Measurements from ENCODE around the gene ZGLP1.

The ZGLP1 gene

DNA sequence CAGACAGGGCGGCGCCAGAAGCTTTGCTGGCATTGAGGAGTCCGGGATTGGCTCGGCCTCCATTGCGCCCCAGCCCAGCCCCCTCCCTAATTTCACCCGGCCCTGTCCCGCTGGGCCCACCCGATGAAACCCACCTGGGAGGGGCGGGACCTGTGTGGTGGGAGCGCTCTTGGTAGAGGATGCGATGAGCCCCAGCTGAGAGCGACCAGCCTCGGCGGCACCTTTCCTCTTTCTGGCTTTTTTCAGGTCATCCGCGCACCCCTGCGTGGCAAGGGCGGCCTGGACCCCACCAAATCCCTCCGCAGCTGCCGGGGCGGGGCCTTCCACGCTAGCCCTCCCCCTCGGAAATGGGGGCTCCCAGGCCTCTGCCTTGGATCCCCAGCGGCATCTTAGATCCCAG, at the start of gene ZGLP1:
ZGLP1 (minus strand) TSS at position 393 of the 400 bp plus-strand sequence.
- DNase-seq (ENCODE audit: low read depth): no peak
- TF ChIP-seq, protein P1, sequence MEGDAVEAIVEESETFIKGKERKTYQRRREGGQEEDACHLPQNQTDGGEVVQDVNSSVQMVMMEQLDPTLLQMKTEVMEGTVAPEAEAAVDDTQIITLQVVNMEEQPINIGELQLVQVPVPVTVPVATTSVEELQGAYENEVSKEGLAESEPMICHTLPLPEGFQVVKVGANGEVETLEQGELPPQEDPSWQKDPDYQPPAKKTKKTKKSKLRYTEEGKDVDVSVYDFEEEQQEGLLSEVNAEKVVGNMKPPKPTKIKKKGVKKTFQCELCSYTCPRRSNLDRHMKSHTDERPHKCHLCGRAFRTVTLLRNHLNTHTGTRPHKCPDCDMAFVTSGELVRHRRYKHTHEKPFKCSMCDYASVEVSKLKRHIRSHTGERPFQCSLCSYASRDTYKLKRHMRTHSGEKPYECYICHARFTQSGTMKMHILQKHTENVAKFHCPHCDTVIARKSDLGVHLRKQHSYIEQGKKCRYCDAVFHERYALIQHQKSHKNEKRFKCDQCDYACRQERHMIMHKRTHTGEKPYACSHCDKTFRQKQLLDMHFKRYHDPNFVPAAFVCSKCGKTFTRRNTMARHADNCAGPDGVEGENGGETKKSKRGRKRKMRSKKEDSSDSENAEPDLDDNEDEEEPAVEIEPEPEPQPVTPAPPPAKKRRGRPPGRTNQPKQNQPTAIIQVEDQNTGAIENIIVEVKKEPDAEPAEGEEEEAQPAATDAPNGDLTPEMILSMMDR (IDR thresholded peaks at IDR 0.05; ENCODE audit: control insufficient read depth, extremely low read depth, insufficient read depth): no peak
- no peak within 1 kb of the TSS for H3K4me3 ChIP-seq (ENCODE audit: low read depth, low read length)

DNA sequence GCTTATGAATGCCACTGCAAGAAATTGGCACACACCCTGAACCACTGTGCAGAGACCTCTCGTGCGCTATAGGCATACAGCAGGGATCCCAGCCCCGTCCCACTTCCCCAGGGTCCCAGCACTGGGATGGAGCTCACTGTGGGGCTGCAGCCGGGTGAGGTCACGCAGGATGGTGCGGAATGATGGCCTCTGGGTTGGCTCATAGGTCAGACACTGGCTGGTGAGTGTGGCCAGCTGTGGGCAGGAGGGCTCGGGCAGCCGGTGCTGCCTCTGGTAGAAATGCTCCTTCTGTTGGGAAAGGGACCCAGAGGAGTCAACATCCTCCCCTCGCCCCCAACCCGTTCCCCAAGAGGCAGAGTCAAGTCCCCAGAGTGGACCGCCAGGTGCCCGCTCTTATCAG, 46.8 kb upstream of the ZGLP1 start:
- TF ChIP-seq, protein P1 (IDR thresholded peaks at IDR 0.05; ENCODE audit: control insufficient read depth, extremely low read depth, insufficient read depth): no peak
- H3K4me3 ChIP-seq (ENCODE audit: low read depth, low read length): no peak overlapping the region
- no peak for DNase-seq (ENCODE audit: low read depth)

DNA sequence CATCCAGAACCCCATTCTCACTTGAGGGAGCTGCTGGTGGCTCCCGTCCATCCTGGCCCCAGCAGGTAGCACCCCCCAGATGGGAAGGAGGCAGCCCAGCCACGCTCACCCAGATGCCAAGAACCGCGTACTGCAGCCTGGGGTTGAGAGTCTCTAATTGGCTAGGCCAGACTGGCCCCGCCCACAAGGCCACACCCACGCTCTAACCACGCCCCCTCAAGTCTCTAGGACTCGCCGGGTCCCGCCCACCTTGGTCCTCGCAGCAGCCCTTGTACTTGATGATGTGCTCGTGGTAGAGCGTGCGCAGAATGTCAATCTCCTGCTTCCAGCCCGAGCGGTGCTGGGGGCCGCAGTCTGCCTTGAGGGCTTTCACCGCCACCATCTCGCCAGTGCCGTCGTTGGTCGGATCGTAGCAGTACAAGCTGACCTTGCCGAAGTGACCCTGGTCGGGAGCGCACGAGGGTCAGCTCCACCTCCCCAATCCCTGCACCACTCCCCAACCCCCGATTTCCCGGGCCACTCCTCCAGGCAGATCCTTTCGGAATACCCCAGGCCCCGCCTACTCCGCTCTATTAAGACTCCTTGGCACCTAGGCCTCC, 44.3 kb upstream of the ZGLP1 start:
- H3K4me3 ChIP-seq (ENCODE audit: low read depth, low read length): no peak overlapping the region
- TF ChIP-seq, protein P1 (IDR thresholded peaks at IDR 0.05; ENCODE audit: control insufficient read depth, extremely low read depth, insufficient read depth): no peak
- DNase-seq (ENCODE audit: low read depth): no peak

DNA sequence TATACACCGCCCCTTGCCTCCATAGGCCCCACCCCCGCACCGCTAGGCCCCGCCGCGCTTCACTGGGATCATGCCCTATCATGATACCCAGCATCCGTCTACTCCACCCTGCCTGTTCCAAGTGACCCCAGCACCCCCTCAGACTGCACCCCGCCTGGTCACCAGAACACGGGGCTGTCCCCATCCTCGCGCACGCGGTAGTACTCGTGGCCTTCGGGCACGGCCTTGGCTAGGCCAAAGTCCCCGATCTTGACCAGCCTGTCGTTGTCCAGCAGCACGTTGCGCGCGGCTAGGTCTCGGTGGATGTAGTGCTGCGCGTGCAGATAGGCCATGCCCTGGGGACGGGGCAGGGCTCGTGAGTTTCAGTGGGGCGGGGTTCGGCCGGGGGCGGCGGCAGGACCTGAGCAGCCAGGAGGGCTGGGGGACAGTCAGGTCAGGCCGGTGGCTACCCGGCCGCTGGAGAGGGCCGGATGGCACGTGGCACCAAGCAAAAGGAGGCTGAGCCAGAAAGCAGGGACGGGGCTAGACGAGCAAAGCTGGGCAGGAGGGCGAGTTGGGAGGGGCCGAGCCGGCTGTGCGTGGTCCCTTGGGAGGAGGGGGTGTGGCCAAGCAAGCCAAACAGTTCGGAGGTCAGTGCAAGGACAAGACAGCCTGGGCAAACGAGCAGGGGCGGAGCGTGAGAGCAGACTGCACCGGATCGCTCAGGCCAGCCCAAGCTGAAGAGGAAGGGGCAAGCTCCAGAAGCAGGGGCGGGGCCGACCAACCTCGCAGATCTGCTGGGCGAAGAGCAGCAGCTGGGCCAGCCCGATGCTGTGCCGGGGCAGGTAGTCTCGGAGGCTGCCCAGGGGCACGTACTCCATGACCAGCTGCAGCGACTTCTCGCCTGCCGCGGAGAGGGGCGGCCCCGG, 43.4 kb upstream of the ZGLP1 start:
- TF ChIP-seq, protein P1 (IDR thresholded peaks at IDR 0.05; ENCODE audit: control insufficient read depth, extremely low read depth, insufficient read depth): no peak
- no peak for DNase-seq (ENCODE audit: low read depth)
- H3K4me3 ChIP-seq (ENCODE audit: low read depth, low read length): no peak overlapping the region

DNA sequence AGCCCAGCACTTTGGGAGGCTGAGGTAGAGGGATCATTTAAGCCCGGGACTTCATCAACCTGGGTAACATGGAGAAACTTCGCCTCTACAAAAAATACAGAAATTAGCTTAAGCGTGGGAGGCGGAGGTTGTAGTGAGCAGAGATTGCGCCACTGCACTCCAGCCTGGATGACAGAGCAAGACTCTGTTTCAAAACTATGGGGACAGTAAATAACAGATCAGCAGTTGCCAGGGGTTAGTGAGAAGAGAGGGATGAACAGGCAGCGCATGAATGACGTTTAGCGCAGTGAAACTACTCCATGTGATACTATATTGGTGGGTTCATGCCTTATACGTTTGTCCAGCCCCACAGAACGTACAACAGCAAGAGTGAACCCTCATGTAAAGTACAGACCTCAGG, 36.9 kb upstream of the ZGLP1 start:
- no peak overlapping the region for H3K4me3 ChIP-seq (ENCODE audit: low read depth, low read length)
- TF ChIP-seq, protein P1 (IDR thresholded peaks at IDR 0.05; ENCODE audit: control insufficient read depth, extremely low read depth, insufficient read depth): no peak
- DNase-seq (ENCODE audit: low read depth): no peak

DNA sequence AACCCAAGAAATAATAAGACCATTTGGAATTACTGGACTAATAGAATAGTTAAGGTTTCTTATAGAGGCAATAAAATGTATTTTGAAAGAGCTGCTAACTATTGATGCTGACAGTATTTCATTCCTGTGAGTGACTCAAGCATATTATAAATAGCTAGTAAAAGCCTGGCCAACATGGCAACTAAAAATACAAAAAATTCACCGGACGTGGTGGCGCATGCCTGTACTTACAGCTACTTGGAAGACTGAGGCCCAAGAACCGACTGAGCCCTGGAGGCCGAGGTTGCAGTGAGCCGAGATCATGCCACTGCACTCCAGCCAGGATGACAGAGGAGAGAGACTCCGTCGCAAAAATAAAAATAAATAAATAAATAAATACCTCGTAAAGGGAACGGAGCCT, 35.2 kb upstream of the ZGLP1 start:
- no peak overlapping the region for H3K4me3 ChIP-seq (ENCODE audit: low read depth, low read length)
- TF ChIP-seq, protein P1 (IDR thresholded peaks at IDR 0.05; ENCODE audit: control insufficient read depth, extremely low read depth, insufficient read depth): no peak

More for the DNA sequence above, 35.2 kb upstream of the ZGLP1 start:
- DNase-seq (ENCODE audit: low read depth): no peak
